ENCODE data around the gene IPCEF1. TPM values are rescaled to one million over a fixed set of nuclear protein-coding genes. Genes with fewer than 3 reads are reported as not detected.

Gene IPCEF1
- total RNA-seq, 1 experiment from 2014 or later, result 0.48 TPM

DNA sequence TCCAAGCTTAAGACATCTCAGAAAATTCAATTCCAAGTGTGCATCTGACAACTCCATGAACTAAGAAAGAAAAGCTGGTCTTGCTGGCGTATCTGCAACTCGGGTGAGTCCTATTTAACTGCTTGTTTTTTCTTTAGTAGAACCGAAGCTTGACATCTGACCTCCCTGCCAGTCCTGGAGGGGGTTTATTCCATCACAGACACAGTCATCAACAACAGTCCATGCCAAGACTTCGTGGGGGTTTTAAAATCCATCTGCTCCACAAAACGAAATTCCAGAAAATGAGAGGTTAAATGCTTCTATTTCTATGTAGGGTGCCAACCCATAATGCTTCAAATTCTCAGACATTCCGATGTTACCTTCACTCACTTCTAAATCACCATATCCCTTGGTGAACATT is 133.9 kb downstream of the IPCEF1 start:
- no peak overlapping the region for H3K4ac ChIP-seq (ENCODE audit: low read depth, low read length)
- no peaks in the 10 kb centered on the region for H3K23me2 ChIP-seq (ENCODE audit: insufficient read length, low read depth, low read length, poor library complexity, severe bottlenecking)
- no peak overlapping the region for H2BK20ac ChIP-seq (ENCODE audit: low read depth, low read length, poor library complexity, severe bottlenecking)
- H3K9me3 Mint-ChIP-seq, result no peaks in the 10 kb centered on the region
- H3K27me3 ChIP-seq (ENCODE audit: insufficient read depth, low read length), result no peaks in the 10 kb centered on the region
- H3K27ac ChIP-seq (ENCODE audit: insufficient read length, low read depth, low read length), result no peak overlapping the region
- 0 out of 2 replicates have a peak, but pooled peaks cover 2% of the 10 kb centered on the region for H3K4me1 ChIP-seq (ENCODE audit: insufficient read depth, low read length)
- no peak overlapping the region for H3K27ac Mint-ChIP-seq
- H3T11ph ChIP-seq (ENCODE audit: low read length), result no peak overlapping the region
- no peak overlapping the region for H3K4me3 Mint-ChIP-seq
- no peak overlapping the region for H2AFZ ChIP-seq (ENCODE audit: low read length)
- WGBS (ENCODE audit: extremely low coverage, insufficient read length, low lambda C conversion rate), result no CpG with 5 or more reads among the region's 6 CpGs
- H3K14ac ChIP-seq (ENCODE audit: insufficient read depth, low read length), result no peak overlapping the region
- peaks cover 13 to 21% of the 10 kb centered on the region in 2 experiments for H3K4me1 Mint-ChIP-seq
- no peak overlapping the region for H4K91ac ChIP-seq (ENCODE audit: insufficient read length, low read depth, low read length)
- H3K27me3 Mint-ChIP-seq (ENCODE audit: low read depth), result no peaks in the 10 kb centered on the region
- no peak overlapping the region for H2BK5ac ChIP-seq (ENCODE audit: insufficient read length, low read length)
- H4K5ac ChIP-seq (ENCODE audit: insufficient read length, low read depth, low read length), result no peak overlapping the region
- H3K36me3 Mint-ChIP-seq (ENCODE audit: insufficient read depth in 1 of 3, low read depth in 3 of 3), result no peaks in the 10 kb centered on the region; a peak in 1 of 7 replicates
- H2BK120ac ChIP-seq (ENCODE audit: low read depth, low read length, poor library complexity, severe bottlenecking), result no peak overlapping the region
- no peak overlapping the region for H4K8ac ChIP-seq (replicated peaks; ENCODE audit: insufficient read length, low read depth, low read length)
- H2BK12ac ChIP-seq (ENCODE audit: insufficient read length, low read depth, low read length), result no peak overlapping the region
- no peaks in the 10 kb centered on the region for H3K79me1 ChIP-seq (ENCODE audit: insufficient read depth, low read depth, low read length, poor library complexity, severe bottlenecking)
- no peak overlapping the region for H3K4me2 ChIP-seq (ENCODE audit: insufficient read depth, insufficient read length, low read length)
- no peak for DNase-seq
- no peak overlapping the region for H3K9ac ChIP-seq (ENCODE audit: extremely low read depth, insufficient read length, low read length)
- H4K20me1 ChIP-seq (ENCODE audit: control insufficient read depth, insufficient read depth, insufficient read length), result no peaks in the 10 kb centered on the region
- no peak overlapping the region for H3K18ac ChIP-seq (ENCODE audit: insufficient read length, low read depth, low read length)
- TF ChIP-seq, protein P1, sequence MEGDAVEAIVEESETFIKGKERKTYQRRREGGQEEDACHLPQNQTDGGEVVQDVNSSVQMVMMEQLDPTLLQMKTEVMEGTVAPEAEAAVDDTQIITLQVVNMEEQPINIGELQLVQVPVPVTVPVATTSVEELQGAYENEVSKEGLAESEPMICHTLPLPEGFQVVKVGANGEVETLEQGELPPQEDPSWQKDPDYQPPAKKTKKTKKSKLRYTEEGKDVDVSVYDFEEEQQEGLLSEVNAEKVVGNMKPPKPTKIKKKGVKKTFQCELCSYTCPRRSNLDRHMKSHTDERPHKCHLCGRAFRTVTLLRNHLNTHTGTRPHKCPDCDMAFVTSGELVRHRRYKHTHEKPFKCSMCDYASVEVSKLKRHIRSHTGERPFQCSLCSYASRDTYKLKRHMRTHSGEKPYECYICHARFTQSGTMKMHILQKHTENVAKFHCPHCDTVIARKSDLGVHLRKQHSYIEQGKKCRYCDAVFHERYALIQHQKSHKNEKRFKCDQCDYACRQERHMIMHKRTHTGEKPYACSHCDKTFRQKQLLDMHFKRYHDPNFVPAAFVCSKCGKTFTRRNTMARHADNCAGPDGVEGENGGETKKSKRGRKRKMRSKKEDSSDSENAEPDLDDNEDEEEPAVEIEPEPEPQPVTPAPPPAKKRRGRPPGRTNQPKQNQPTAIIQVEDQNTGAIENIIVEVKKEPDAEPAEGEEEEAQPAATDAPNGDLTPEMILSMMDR (conservative IDR thresholded peaks at IDR 0.05), result no peak
- no peaks in the 10 kb centered on the region for H3K79me2 ChIP-seq (ENCODE audit: insufficient read depth, low read length)
- H3K23ac ChIP-seq (ENCODE audit: insufficient read length, low read depth, low read length), result no peak overlapping the region
- H2BK15ac ChIP-seq (ENCODE audit: low read depth, low read length), result no peak overlapping the region
- H3K56ac ChIP-seq (ENCODE audit: insufficient read length, low read depth, low read length), result no peak overlapping the region
- no peak overlapping the region for H2AK5ac ChIP-seq (ENCODE audit: insufficient read length, low read length)
- H3K9me3 ChIP-seq (ENCODE audit: control insufficient read depth, low read depth, low read length), result no peaks in the 10 kb centered on the region

Measured in H9 (cell line).